Neural cell (in vitro differentiated cells): ENCODE measurements around the gene KIAA0513. TPM values are rescaled to one million over a fixed set of nuclear protein-coding genes. Genes with fewer than 3 reads are reported as not detected.

Experiments used
- H2AFZ ChIP-seq: fragments of 200-600, 300-800 bp; sonication (generic), shearing (Covaris generic); 2 replicates; pipeline ENCODE4 v1.6.0; 2014; ENCODE audit warnings: low read depth, mild to moderate bottlenecking, antibody characterized with exemption, low read length, moderate library complexity
- H3F3A ChIP-seq: fragments of 200-600 bp; shearing (Covaris generic); 2 replicates; pipeline ENCODE4 v1.6.1; 2016; ENCODE audit warnings: mild to moderate bottlenecking, moderate library complexity, mixed read lengths, antibody characterized with exemption, low read length; ENCODE audit not compliant: insufficient read depth, poor library complexity, severe bottlenecking
- H3K27ac ChIP-seq: fragments of 200-600, 300-800 bp; sonication (generic), shearing (Covaris generic); 2 replicates; pipeline ENCODE4 v1.5.1; 2014; ENCODE audit warnings: mild to moderate bottlenecking, low read length, moderate library complexity
- H3K27me3 ChIP-seq: fragments of 300-800, 200-600 bp; sonication (generic), shearing (Covaris generic); 2 replicates; pipeline ENCODE4 v1.6.0; 2014; ENCODE audit warnings: mild to moderate bottlenecking, low read depth, low read length, moderate library complexity; ENCODE audit not compliant: insufficient read depth
- H3K36me3 ChIP-seq: fragments of 300-800, 200-600 bp; sonication (generic), shearing (Covaris generic); 2 replicates; pipeline ENCODE4 v1.5.1; 2014; ENCODE audit warnings: mild to moderate bottlenecking, antibody characterized with exemption, low read length, moderate library complexity; ENCODE audit not compliant: insufficient read depth
- H3K4me2 ChIP-seq: fragments of 300-800, 200-600 bp; sonication (generic), shearing (Covaris generic); 2 replicates; pipeline ENCODE4 v1.6.0; 2014; ENCODE audit warnings: mild to moderate bottlenecking, low read length
- H3K4me3 ChIP-seq: fragments of 300-800, 200-600 bp; sonication (generic), shearing (Covaris generic); 2 replicates; pipeline ENCODE4 v1.5.1; 2014; ENCODE audit warnings: mild to moderate bottlenecking, low read length, moderate library complexity
- H3K79me2 ChIP-seq: fragments of 200-600 bp; shearing (Covaris generic); replicated peaks from 2 replicates; pipeline ENCODE4 v1.6.0; 2014; ENCODE audit warnings: mild to moderate bottlenecking, low read length, moderate library complexity; ENCODE audit not compliant: insufficient read depth
- H3K9ac ChIP-seq: fragments of 300-800, 200-600 bp; sonication (generic), shearing (Covaris generic); 2 replicates; pipeline ENCODE4 v1.6.1; 2016; ENCODE audit warnings: mild to moderate bottlenecking, low read length, mixed read lengths
- H3K9me2 ChIP-seq: fragments of 200-600 bp; shearing (Covaris generic); 2 replicates; pipeline ENCODE4 v1.6.1; 2016; ENCODE audit warnings: mild to moderate bottlenecking, low read length, mixed read lengths; ENCODE audit not compliant: insufficient read depth
- H3K9me3 ChIP-seq: fragments of 200-600, 300-800 bp; sonication (generic), shearing (Covaris generic); 2 replicates; pipeline ENCODE4 v1.6.1; 2016; ENCODE audit warnings: mild to moderate bottlenecking, mixed run types, low read length, moderate library complexity, mixed read lengths
- H4K20me1 ChIP-seq: fragments of 200-600 bp; shearing (Covaris generic); 2 replicates; pipeline ENCODE4 v1.6.1; 2016; ENCODE audit warnings: mild to moderate bottlenecking, mixed run types; ENCODE audit not compliant: insufficient read depth
- CTCF ChIP-seq: fragments of 450-650 bp; IDR thresholded peaks from 2 replicates; pipeline ENCODE4 v1.5.1; 2014; ENCODE audit warnings: antibody characterized with exemption, mild to moderate bottlenecking, moderate library complexity; ENCODE audit not compliant: poor library complexity, severe bottlenecking
- EP300 ChIP-seq: fragments of 450-650 bp; conservative IDR thresholded peaks from 2 replicates; pipeline ENCODE4 v1.6.1; 2014; ENCODE audit warnings: antibody characterized with exemption, mild to moderate bottlenecking, moderate library complexity; ENCODE audit not compliant: poor library complexity, severe bottlenecking
- EZH2 ChIP-seq: fragments of 200-600, 300-800 bp; shearing (Covaris generic), sonication (generic); IDR thresholded peaks from 2 replicates; pipeline ENCODE4 v1.6.1; 2014; ENCODE audit warnings: antibody characterized with exemption, low read length, borderline replicate concordance, mild to moderate bottlenecking; ENCODE audit not compliant: insufficient read depth, poor library complexity, severe bottlenecking
- MXI1 ChIP-seq: fragments of 450-650 bp; conservative IDR thresholded peaks from 2 replicates; pipeline ENCODE4 v1.6.1; 2014; ENCODE audit warnings: antibody characterized with exemption, mild to moderate bottlenecking; ENCODE audit not compliant: poor library complexity, severe bottlenecking
- POLR2AphosphoS5 ChIP-seq: IDR thresholded peaks from 2 replicates; pipeline ENCODE4 v1.6.1; 2012
- RAD21 ChIP-seq: fragments of 450-650 bp; conservative IDR thresholded peaks from 2 replicates; pipeline ENCODE4 v1.6.1; 2014; ENCODE audit warnings: antibody characterized with exemption, mild to moderate bottlenecking, moderate library complexity
- REST ChIP-seq: IDR thresholded peaks from 2 replicates; pipeline ENCODE4 v1.6.1; 2012; ENCODE audit warnings: borderline replicate concordance
- SMC3 ChIP-seq: fragments of 450-650 bp; conservative IDR thresholded peaks from 2 replicates; pipeline ENCODE4 v1.6.1; 2014; ENCODE audit warnings: antibody characterized with exemption, mild to moderate bottlenecking, moderate library complexity; ENCODE audit not compliant: poor library complexity
- TAF1 ChIP-seq: IDR thresholded peaks from 2 replicates; pipeline ENCODE4 v1.6.1; 2012; ENCODE audit warnings: low read depth
- polyA plus RNA-seq: library from polyadenylated mRNA; depleted of rRNA; stranded (reverse); fragments of >200 nt; gene quantifications from 2 replicates; pipeline ENCODE4 v1.2.3, GENCODE V29; 2014

KIAA0513 gene
- polyA plus RNA-seq, 1 donor from 2014 or later: 18.9 TPM

GRCh38 chr16:85074225-85074914 is 46.8 kb downstream of the KIAA0513 start:
- H3K27ac ChIP-seq: no peak overlapping the region
- H4K20me1 ChIP-seq: no peaks in the 10 kb centered on the region
- no peaks in the 10 kb centered on the region for H3K9me2 ChIP-seq
- H3K9ac ChIP-seq: no peak overlapping the region
- H3K36me3 ChIP-seq: peaks cover 3% of the 10 kb centered on the region
- H3K79me2 ChIP-seq: no peaks in the 10 kb centered on the region
- H3K4me2 ChIP-seq: no peak overlapping the region
- TF ChIP-seq MXI1 (no peak), CTCF (no peak), POLR2AphosphoS5 (no peak), REST (no peak), SMC3 (no peak), EZH2 (no peak), TAF1 (no peak), RAD21 (no peak)
- H3K27me3 ChIP-seq: no peaks in the 10 kb centered on the region
- H3K9me3 ChIP-seq: no peaks in the 10 kb centered on the region
- H3K4me3 ChIP-seq: no peak overlapping the region
- H3F3A ChIP-seq: no peaks in the 10 kb centered on the region
- H2AFZ ChIP-seq: no peak overlapping the region

DNA sequence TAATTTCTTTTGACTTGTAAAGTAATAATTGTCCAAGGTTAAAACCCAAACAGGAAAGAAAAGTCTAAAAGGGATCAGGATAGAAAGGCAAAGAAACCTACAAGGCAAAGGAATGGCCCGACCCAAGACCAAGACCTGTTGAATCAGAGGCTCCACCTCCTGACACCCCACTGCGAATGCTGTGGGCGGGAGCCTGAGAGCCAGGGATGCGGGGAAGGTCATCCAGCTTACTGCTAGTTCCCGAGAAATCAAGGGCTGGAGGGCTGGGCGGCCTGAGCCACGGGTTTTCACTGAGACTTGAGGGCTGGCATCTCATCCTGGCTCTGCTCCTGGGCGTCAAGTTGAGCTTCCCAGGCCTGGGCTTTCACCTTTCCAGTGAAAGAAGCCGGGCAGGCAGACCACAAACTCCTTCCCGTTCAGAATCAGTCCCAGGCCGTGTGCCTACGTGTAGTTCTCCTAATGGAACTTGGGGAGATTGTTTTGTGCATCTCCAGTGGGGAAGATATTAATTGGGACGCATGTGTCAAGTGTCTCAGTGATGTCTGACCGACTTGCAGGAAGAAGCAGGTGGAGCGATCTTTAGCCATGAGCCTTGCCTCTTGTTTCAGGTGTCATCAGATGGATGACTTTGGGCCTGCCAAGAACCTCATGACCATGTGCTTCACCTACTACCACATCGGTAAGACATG is 47.8 kb downstream of the KIAA0513 start:
- Histone ChIP-seq H3K4me2 (no peak overlapping the region), H3K36me3 (peaks cover 4% of the 10 kb centered on the region), H3K27ac (no peak overlapping the region), H3K4me3 (no peak overlapping the region), H3K9ac (no peak overlapping the region), H3F3A (no peaks in the 10 kb centered on the region), H4K20me1 (no peaks in the 10 kb centered on the region), H3K9me2 (no peaks in the 10 kb centered on the region), H3K27me3 (no peaks in the 10 kb centered on the region), H3K9me3 (no peaks in the 10 kb centered on the region), H2AFZ (no peak overlapping the region), H3K79me2 (no peaks in the 10 kb centered on the region)
- no peak for TF ChIP-seq REST
- no peak for TF ChIP-seq SMC3
- TF ChIP-seq EZH2: no peak
- TF ChIP-seq POLR2AphosphoS5: no peak
- TF ChIP-seq EP300: no peak
- TF ChIP-seq RAD21: no peak
- no peak for TF ChIP-seq MXI1
- no peak for TF ChIP-seq TAF1
- no peak for TF ChIP-seq CTCF
